C4-2B (cell line): ENCODE measurements around the gene HELZ.

Source experiments
- CTCF ChIP-seq: fragments of 450-650 bp; conservative IDR thresholded peaks from 2 replicates; pipeline ENCODE4 v1.5.1; 2017; ENCODE audit warnings: mild to moderate bottlenecking
- ZFX ChIP-seq: fragments of 450-650 bp; IDR thresholded peaks from 2 replicates; pipeline ENCODE4 v1.6.1; 2017

GRCh38 chr17:67055811-67056745, 188.9 kb downstream of the HELZ start:
- no peak for TF ChIP-seq CTCF
- TF ChIP-seq ZFX: no peak
